GM12873 (cell line): ENCODE measurements around the gene ANKLE1.

ENCODE experiments used
- TF ChIP-seq, protein P1 (sequence below): IDR thresholded peaks from 2 replicates; pipeline ENCODE4 v1.5.1; 2012; ENCODE audit warnings: low read depth, mild to moderate bottlenecking, moderate library complexity, low read length, control low read depth; ENCODE audit not compliant: insufficient read depth; ENCODE audit errors: missing control alignments

Gene ANKLE1

DNA sequence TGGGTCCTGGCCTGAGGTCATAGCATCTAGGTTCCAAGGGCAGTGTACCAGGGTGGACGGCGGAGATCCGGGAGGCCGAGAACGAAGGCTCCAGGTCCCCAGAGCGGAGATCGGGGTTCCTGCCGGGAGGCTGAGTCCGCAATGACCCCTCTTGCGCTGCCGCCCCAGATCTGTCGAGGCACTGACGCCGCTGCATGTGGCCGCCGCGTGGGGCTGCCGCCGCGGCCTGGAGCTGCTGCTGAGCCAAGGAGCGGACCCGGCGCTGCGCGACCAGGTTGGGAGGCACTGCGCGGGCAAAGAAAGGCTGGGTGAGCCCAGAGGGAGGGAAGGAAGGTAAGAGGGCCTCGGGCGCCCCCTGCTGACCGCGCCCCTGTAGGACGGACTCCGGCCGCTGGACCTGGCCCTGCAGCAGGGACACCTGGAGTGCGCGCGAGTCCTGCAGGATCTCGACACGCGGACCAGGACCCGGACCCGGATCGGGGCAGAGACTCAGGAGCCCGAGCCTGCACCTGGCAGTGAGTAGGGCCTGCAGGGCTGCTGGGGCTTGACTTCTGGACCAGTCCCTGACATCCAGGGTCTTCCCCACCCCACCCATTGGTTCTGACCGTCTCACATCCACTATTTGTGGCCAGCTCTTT lies 906 bp downstream of the ANKLE1 start:
- TF ChIP-seq, protein P1, sequence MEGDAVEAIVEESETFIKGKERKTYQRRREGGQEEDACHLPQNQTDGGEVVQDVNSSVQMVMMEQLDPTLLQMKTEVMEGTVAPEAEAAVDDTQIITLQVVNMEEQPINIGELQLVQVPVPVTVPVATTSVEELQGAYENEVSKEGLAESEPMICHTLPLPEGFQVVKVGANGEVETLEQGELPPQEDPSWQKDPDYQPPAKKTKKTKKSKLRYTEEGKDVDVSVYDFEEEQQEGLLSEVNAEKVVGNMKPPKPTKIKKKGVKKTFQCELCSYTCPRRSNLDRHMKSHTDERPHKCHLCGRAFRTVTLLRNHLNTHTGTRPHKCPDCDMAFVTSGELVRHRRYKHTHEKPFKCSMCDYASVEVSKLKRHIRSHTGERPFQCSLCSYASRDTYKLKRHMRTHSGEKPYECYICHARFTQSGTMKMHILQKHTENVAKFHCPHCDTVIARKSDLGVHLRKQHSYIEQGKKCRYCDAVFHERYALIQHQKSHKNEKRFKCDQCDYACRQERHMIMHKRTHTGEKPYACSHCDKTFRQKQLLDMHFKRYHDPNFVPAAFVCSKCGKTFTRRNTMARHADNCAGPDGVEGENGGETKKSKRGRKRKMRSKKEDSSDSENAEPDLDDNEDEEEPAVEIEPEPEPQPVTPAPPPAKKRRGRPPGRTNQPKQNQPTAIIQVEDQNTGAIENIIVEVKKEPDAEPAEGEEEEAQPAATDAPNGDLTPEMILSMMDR, result peak; percentile 94

DNA sequence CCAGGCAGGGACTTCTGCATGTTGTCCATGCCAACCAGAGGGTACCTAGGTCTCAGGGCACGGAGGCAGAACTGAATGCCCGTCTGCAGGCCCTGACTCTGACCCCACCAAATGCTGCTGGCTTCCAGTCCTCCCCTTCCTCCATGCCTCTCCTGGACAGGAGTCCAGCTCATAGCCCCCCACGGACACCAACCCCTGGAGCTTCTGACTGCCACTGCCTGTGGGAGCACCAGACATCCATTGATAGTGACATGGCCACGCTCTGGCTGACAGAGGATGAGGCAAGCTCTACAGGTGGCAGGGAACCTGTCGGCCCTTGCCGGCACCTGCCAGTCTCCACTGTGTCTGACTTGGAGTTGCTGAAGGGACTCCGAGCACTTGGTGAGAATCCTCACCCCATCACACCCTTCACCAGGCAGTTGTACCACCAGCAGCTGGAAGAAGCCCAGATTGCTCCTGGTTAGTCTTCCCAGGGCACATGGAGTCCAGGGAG lies 1.8 kb downstream of the ANKLE1 start:
- TF ChIP-seq, protein P1, result no peak

DNA sequence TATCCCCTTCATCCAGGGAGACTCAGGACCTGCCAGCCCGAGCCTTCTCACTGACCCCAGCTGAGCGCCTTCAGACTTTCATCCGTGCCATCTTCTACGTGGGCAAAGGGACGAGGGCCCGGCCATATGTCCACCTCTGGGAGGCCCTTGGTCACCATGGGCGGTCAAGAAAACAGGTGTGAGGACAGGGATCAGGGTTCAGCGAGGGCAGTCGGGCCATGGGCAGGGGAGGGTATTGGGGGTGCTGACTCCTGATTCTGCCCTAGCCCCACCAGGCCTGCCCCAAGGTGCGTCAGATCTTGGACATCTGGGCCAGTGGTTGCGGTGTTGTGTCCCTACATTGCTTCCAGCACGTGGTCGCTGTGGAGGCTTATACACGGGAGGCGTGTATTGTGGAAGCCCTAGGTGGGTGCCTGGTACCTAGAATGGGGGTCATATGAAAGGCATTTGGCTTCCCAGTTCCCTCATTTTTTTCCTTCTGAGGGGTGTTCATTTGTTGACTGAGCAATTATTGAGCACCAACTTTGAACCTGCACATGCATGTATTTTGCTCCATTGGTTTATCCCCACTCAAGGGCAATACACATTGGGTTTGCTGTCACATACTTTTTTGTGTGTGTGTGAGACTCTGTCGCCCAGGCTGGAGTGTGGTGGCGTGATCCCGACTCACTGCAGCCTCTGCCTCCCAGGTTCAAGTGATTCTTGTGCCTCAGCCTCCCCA lies 3.9 kb downstream of the ANKLE1 start:
- TF ChIP-seq, protein P1, result no peak

DNA sequence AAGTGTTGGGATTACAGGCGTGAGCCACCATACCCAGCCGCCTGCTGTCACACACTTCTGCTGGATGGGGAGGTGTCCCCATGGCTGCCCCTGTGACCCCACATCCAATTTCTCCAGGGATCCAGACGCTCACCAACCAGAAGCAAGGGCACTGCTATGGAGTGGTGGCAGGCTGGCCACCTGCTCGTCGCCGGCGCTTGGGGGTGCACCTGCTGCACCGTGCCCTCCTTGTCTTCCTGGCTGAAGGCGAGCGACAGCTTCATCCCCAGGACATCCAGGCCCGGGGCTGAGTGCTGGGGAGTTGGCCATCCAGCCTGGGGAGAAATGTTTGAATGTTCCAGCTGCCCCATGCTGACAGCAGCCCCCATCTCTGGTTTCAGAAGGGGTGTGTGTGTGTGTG lies 4.6 kb downstream of the ANKLE1 start:
- TF ChIP-seq, protein P1, result no peak

DNA sequence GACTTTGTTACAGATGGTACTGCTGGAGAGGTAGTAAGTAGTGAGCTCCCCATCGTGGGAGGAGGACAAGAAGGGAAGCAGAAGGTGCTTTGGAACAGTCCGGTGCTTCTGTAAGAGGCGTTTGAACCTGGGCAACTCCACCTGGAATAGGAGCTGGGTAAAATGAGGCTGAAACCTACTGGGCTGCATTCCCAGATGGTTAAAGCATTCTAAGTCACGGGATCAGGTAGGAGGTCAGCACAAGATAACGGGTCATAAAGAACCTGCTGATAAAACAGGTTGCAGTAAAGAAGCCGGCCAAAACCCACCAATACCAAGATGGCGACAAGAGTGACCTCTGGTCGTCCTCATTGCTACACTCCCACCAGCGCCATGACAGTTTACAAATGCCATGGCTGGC lies 5.1 kb downstream of the ANKLE1 start:
- TF ChIP-seq, protein P1, result no peak

DNA sequence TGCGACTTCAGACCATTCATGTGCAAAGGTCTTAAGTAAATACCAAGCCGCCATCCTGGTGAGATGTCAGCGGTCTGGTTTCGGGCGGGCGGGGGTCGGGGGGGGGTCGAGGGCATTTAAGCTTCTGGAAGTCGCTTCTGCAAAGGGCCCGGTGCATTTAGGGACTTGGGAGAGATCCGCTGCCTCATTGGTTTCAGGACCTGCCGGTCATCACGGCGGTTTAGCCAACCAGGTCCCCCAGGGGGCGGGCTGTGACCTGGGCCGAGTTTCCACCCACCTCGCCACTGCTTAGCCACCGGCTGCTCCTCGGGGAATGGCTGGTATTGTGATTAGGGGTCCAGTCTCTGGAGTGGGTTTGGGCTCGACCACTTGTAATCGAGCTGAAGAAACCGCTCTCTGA lies 7.8 kb downstream of the ANKLE1 start:
- TF ChIP-seq, protein P1, result no peak

DNA sequence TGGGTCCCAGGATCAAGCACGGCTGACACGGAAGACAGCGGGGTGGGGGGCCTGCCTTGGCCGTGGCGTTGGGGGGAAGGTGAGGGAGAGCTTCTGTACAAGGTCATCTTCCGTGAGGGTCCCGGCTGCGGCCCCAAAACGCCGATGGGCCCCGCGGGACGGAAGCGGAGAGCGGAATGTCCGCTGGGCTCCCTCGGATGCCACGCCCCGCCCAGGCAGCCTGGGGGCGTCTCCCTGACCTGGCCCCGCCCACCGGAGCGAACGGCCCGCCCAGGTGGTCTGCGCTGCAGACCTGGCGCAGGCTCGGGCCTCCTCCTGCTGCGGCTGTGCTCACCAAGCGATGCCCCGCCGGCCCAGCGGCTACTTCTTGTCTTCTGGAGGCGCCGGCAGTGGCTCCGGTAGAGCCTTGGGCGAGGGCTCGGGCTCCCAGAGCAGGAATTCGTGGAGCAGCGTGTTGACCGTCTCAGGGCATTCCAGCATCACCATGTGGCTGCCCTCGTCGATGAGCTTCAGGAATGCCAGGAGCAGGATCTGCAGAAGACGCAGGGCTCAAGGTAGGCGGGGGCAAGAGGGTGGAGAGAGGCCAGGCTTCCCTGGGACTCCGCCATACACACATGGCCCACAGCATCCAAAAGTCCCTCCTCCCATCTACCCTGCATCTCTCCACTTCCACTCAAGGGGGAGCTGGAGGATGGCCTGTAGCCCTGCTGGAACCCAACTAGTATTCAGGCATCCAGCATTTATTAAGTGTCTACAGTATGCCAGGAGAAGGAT lies 10.8 kb downstream of the ANKLE1 start:
- TF ChIP-seq, protein P1, result peak; percentile 85
